HepG2 (cell line): Measurements from ENCODE around the gene CCDC85C. TPM values are rescaled to one million over a fixed set of nuclear protein-coding genes. Genes with fewer than 3 reads are reported as not detected.

Experiments used
- ATAC-seq: fragments of 200-7000 bp; cut with Tn5 transposase; 3 replicates; pipeline ENCODE4 v1.9.1; 2020; ENCODE audit warnings: mild to moderate bottlenecking, moderate library complexity
- BruUV-seq: library from RNA; stranded (reverse); fragments of 400-500 nt; replicated peaks from 2 replicates; lab custom pipeline; 2021; lab: Mats Ljungman, UMichigan
- CTCF ChIA-PET: fragments of 300-600 bp; formaldehyde crosslinking; extraction: SDS; loops from one replicate; lab custom pipeline; 2021; ENCODE audit warnings: low total read pairs, inconsistent platforms, low intra/inter-chr PET ratio; lab: Yijun Ruan, JAX
- POLR2A ChIA-PET: fragments of 350-600 bp; sonication (Branson Sonifier 250); formaldehyde crosslinking; loops from one replicate; lab custom pipeline; 2020; ENCODE audit warnings: antibody characterized with exemption, inconsistent platforms; lab: Yijun Ruan, JAX
- DNase-seq: peaks from one replicate; pipeline ENCODE4 v3.0.0-alpha.2; 2015; ENCODE audit warnings: low spot score
- FAIRE-seq: peaks from 3 replicates; lab custom pipeline; 2011; peaks lifted over from hg19 to GRCh38; lab: Jason Lieb, UNC
- H2AFZ ChIP-seq: one replicate; pipeline ENCODE4 v1.6.1; 2011; ENCODE audit warnings: low read length, inconsistent platforms
- H3K27ac ChIP-seq: fragments of 300-600 bp; 3 replicates; pipeline ENCODE4 v1.8.0; 2011; ENCODE audit warnings: mixed run types, mild to moderate bottlenecking, mixed read lengths, low read length, inconsistent platforms; ENCODE audit not compliant: insufficient read depth; ENCODE audit errors: extremely low read length
- H3K27me3 ChIP-seq, 2 experiments: fragments of 200-600 bp in 1 of 2; 2 replicates in 1 of 2; 3 replicates in 1 of 2; pipeline versions ENCODE4 v1.6.0 to v1.8.0; 2011; ENCODE audit warnings: low read length in 2 of 2, mild to moderate bottlenecking in 2 of 2, moderate library complexity in 2 of 2, inconsistent platforms in 1 of 2; ENCODE audit not compliant: insufficient read depth in 2 of 2, control insufficient read depth in 1 of 2
- H3K36me3 ChIP-seq, 2 experiments: fragments of 200-600 bp in 1 of 2; replicated peaks in 1 of 2; 2 replicates in 1 of 2; 3 replicates in 1 of 2; pipeline versions ENCODE4 v1.5.1 to v1.8.0; 2011; ENCODE audit warnings: low read length in 2 of 2, inconsistent platforms in 1 of 2; ENCODE audit not compliant: insufficient read depth in 2 of 2, control insufficient read depth in 1 of 2
- H3K4me1 ChIP-seq: 2 replicates; pipeline ENCODE4 v1.5.1; 2012; ENCODE audit warnings: low read length, inconsistent platforms; ENCODE audit not compliant: insufficient read depth
- H3K4me2 ChIP-seq: 2 replicates; pipeline ENCODE4 v1.6.0; 2011; ENCODE audit warnings: low read depth, low read length, inconsistent platforms
- H3K4me3 ChIP-seq, 3 experiments: fragments of 200-600 bp in 1 of 3; sonication (generic), shearing (Covaris generic) in 1 of 3; replicated peaks in 1 of 3; 2 replicates each; pipeline ENCODE4 v1.5.1; 2011 to 2016; ENCODE audit warnings: low read length in 3 of 3, inconsistent platforms in 2 of 3, low read depth in 2 of 3, mild to moderate bottlenecking in 2 of 3, control low read depth in 1 of 3, mixed read lengths in 1 of 3; ENCODE audit not compliant: insufficient read depth in 1 of 3
- H3K79me2 ChIP-seq: one replicate; pipeline ENCODE4 v1.6.1; 2011; ENCODE audit warnings: low read length, inconsistent platforms; ENCODE audit not compliant: insufficient read depth
- H3K9ac ChIP-seq: 2 replicates; pipeline ENCODE4 v1.6.0; 2011; ENCODE audit warnings: mild to moderate bottlenecking, low read depth, low read length, inconsistent platforms; ENCODE audit not compliant: insufficient read depth
- H3K9me3 ChIP-seq: 2 replicates; pipeline ENCODE4 v1.5.1; 2012; ENCODE audit warnings: mild to moderate bottlenecking, low read length
- H4K20me1 ChIP-seq: 2 replicates; pipeline ENCODE4 v1.6.0; 2011; ENCODE audit warnings: inconsistent platforms, mild to moderate bottlenecking, low read length, moderate library complexity; ENCODE audit not compliant: insufficient read depth
- FOXA1 ChIP-seq, 2 experiments: fragments of 450-650 bp in 1 of 2; sonication (generic) in 1 of 2; formaldehyde crosslinking in 1 of 2; IDR thresholded peaks; 2 replicates each; pipeline versions ENCODE4 v1.4.0 to v1.6.1; 2016 to 2020; ENCODE audit warnings: missing genetic modification reagents in 1 of 2
- HHEX ChIP-seq: IDR thresholded peaks from 2 replicates; pipeline ENCODE4 v1.6.1; 2016; ENCODE audit warnings: control low read depth
- HIVEP1 ChIP-seq: sonication (generic); formaldehyde crosslinking; IDR thresholded peaks from 2 replicates; pipeline ENCODE4 v1.4.0; 2020; ENCODE audit warnings: mild to moderate bottlenecking, missing genetic modification reagents
- HMG20A ChIP-seq: IDR thresholded peaks from 2 replicates; pipeline ENCODE4 v1.6.1; 2016; ENCODE audit warnings: borderline replicate concordance
- HOXA5 ChIP-seq: sonication (generic); formaldehyde crosslinking; IDR thresholded peaks from 2 replicates; pipeline ENCODE4 v1.4.0; 2020; ENCODE audit warnings: missing genetic modification reagents
- KLF13 ChIP-seq: sonication (generic); formaldehyde crosslinking; IDR thresholded peaks from 2 replicates; pipeline ENCODE4 v1.4.0; 2020; ENCODE audit warnings: mild to moderate bottlenecking, missing genetic modification reagents
- KLF15 ChIP-seq: sonication (generic); formaldehyde crosslinking; IDR thresholded peaks from 2 replicates; pipeline ENCODE4 v1.8.1; 2023; ENCODE audit warnings: borderline replicate concordance, mild to moderate bottlenecking, inconsistent platforms, missing genetic modification reagents, mixed read lengths
- MAFF ChIP-seq: IDR thresholded peaks from 2 replicates; pipeline ENCODE4 v1.6.1; 2011; ENCODE audit warnings: low read depth, low read length, improper control_type of control experiment
- NFE2L2 ChIP-seq: fragments of 150-350 bp; IDR thresholded peaks from 2 replicates; pipeline ENCODE4 v1.6.1; 2014; ENCODE audit warnings: low read length
- TCF12 ChIP-seq, 2 experiments: fragments of 450-650 bp in 1 of 2; sonication (generic) in 1 of 2; formaldehyde crosslinking in 1 of 2; IDR thresholded peaks; 2 replicates each; pipeline versions ENCODE4 v1.6.1 to v1.8.0; 2017 to 2022; ENCODE audit warnings: antibody characterized with exemption in 1 of 2, mild to moderate bottlenecking in 1 of 2, missing genetic modification reagents in 1 of 2, moderate library complexity in 1 of 2
- ZKSCAN5 ChIP-seq: sonication (generic); formaldehyde crosslinking; IDR thresholded peaks from 2 replicates; pipeline ENCODE4 v1.5.1; 2020; ENCODE audit warnings: mild to moderate bottlenecking, missing genetic modification reagents
- ZMYM4 ChIP-seq: sonication (generic); formaldehyde crosslinking; IDR thresholded peaks from 2 replicates; pipeline ENCODE4 v1.8.1; 2023; ENCODE audit warnings: mild to moderate bottlenecking, missing genetic modification reagents
- ZNF20 ChIP-seq: sonication (generic); formaldehyde crosslinking; IDR thresholded peaks from 2 replicates; pipeline ENCODE4 v1.4.0; 2020; ENCODE audit warnings: mild to moderate bottlenecking, moderate library complexity, missing genetic modification reagents
- ZNF253 ChIP-seq: sonication (generic); formaldehyde crosslinking; IDR thresholded peaks from 2 replicates; pipeline ENCODE4 v1.8.0; 2022; ENCODE audit warnings: mild to moderate bottlenecking, missing genetic modification reagents, borderline replicate concordance
- ZNF777 ChIP-seq: sonication (generic); formaldehyde crosslinking; IDR thresholded peaks from 2 replicates; pipeline ENCODE4 v1.4.0; 2020; ENCODE audit warnings: missing genetic modification reagents
- ZSCAN9 ChIP-seq: IDR thresholded peaks from 2 replicates; pipeline ENCODE4 v1.6.1; 2016; ENCODE audit warnings: borderline replicate concordance
- WGBS: methylation state at CpG from one replicate; pipeline ENCODE4 v1.1.6; 2017; ENCODE audit warnings: low lambda C conversion rate; 5-methylcytosine and 5-hydroxymethylcytosine counted together
- in situ Hi-C: cut with HindIII; loops from 2 replicates; pipeline ENCODE4 v1.10.0; 2017; ENCODE audit warnings: low pct_unique_long_range_greater_than_20kb; ENCODE audit not compliant: extremely low pct_ligation_motif_present
- intact Hi-C: fragments of 100-400 bp; cut with micrococcal nuclease; formaldehyde crosslinking; loops from one replicate; pipeline ENCODE4 v1.10.0; 2022; ENCODE audit not compliant: unreplicated experiment
- polyA plus RNA-seq, 8 experiments: library from polyadenylated mRNA; depleted of rRNA in 3 of 8; stranded (reverse) in 7 of 8; unstranded in 1 of 8; fragments of >200 nt; fragmentation: Illumina TruSeq in 4 of 8; extraction: Trizol in 4 of 8; gene quantifications; 2 replicates each; pipeline versions ENCODE4 v1.2.1 to v1.2.3, GENCODE V29; 2011 to 2016; ENCODE audit warnings: low read depth in 4 of 8, missing spikeins in 1 of 8, mixed read lengths in 1 of 8; ENCODE audit not compliant: insufficient read depth in 1 of 8
- total RNA-seq, 5 experiments: library from RNA; depleted of rRNA; stranded (reverse); fragments of >200 nt; fragmentation: Illumina TruSeq; extraction: Trizol; gene quantifications; 2 replicates each; pipeline ENCODE4 v1.2.3, GENCODE V29; 2016; ENCODE audit warnings: low read depth in 1 of 5
- TF ChIP-seq, protein P1 (sequence below): IDR thresholded peaks from 2 replicates; pipeline ENCODE4 v1.6.1; 2016
- TF ChIP-seq, protein P2 (sequence below): sonication (generic); formaldehyde crosslinking; IDR thresholded peaks from 2 replicates; pipeline ENCODE4 v1.4.0; 2020; ENCODE audit warnings: missing genetic modification reagents
- TF ChIP-seq, protein P3 (sequence below): sonication (generic); formaldehyde crosslinking; IDR thresholded peaks from 2 replicates; pipeline ENCODE4 v1.9.0; 2021; ENCODE audit warnings: missing genetic modification reagents, borderline replicate concordance

Gene CCDC85C
- total and polyA plus RNA-seq, 2 of the 13 experiments (the other 11 are each of a cell fraction or from before 2014, with no cell fraction given), result 18.8 to 43.8 TPM

DNA sequence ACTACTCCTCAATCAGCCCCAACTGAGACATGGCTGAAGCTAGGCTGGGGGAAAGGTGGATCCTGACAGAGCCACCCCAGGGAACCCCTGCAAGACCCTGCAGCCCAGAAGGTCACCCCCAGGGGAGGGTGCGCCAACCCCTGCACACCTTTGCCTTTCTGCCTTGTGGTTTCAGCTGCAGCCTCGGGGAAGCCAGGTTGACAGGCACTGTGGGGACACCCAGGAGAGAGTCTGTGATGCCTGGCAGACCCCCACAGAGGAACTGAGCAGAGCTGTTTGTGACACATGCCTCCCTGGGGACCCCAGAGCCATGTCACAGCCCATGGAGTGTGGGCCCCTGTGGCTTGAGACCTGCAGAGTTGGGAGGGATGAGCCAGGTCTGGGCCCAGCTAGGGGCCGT lies 29.1 kb upstream of the CCDC85C start (continued):
- TF ChIP-seq, protein P1, sequence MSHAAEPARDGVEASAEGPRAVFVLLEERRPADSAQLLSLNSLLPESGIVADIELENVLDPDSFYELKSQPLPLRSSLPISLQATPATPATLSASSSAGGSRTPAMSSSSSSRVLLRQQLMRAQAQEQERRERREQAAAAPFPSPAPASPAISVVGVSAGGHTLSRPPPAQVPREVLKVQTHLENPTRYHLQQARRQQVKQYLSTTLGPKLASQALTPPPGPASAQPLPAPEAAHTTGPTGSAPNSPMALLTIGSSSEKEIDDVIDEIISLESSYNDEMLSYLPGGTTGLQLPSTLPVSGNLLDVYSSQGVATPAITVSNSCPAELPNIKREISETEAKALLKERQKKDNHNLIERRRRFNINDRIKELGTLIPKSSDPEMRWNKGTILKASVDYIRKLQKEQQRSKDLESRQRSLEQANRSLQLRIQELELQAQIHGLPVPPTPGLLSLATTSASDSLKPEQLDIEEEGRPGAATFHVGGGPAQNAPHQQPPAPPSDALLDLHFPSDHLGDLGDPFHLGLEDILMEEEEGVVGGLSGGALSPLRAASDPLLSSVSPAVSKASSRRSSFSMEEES (CRISPR knock-in tag), result no peak

DNA sequence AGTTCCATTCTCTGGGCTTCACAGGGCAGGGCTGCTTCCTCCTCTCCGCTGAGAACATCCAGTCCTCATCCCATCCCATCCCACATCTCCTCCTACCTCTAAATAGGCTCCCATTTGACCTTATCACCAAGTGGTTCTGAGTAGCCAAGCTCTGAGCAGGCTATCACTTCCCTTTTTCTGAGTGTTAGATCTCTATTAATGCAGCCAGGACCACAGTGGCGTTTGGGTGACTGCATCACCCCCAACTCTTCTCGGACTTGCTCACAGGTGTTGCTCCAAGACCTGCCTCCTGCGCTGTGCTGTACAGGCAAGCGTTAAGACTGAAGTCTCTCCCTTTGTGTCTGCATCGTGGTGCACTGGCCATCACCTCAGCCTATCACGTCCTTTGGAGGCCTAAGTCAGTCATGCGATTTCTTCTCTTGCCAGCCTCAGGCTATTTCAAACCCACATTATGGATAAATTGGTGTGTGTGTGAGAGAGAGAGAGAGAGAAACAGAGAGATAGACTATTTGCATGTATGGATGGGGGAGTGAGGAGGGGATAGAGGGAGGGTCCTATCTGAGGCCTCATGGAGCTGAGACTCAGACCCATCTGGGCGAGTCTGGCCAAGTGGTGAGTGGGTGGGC lies 28.5 kb upstream of the CCDC85C start:
- in situ Hi-C loops, result loop anchor here (5.0 kb wide), 1 partner anchor 110 kb away; no protein-coding TSS in a partner anchor
- no peak for FAIRE-seq
- no peak overlapping the region for H3K9ac ChIP-seq
- no peaks in the 10 kb centered on the region for H3K9me3 ChIP-seq
- H4K20me1 ChIP-seq, result no peaks in the 10 kb centered on the region
- WGBS, result 52% methylated on average over 9 of the region's 9 CpGs
- no peak overlapping the region for H3K4me3 ChIP-seq
- no peak overlapping the region for H3K27ac ChIP-seq
- H3K36me3 ChIP-seq, result no peaks in the 10 kb centered on the region
- DNase-seq, result no peak
- ChIA-PET POLR2A (no interaction called here), CTCF (no interaction called here)
- intact Hi-C loops, result no loop called here
- peaks cover 16% of the 10 kb centered on the region; the same call in 1 of the 2 replicates for H3K4me1 ChIP-seq
- no TSS peak for BruUV-seq
- H3K27me3 ChIP-seq, result peaks cover 7 to 38% of the 10 kb centered on the region in 2 experiments; a peak in 3 of 5 replicates
- no peak for ATAC-seq
- no peaks in the 10 kb centered on the region for H3K79me2 ChIP-seq
- H2AFZ ChIP-seq, result no peak overlapping the region
- H3K4me2 ChIP-seq, result no peak overlapping the region
- TF ChIP-seq ZNF777 (CRISPR knock-in tag), result no peak
- no peak for TF ChIP-seq KLF15 (CRISPR knock-in tag)
- TF ChIP-seq, protein P2, sequence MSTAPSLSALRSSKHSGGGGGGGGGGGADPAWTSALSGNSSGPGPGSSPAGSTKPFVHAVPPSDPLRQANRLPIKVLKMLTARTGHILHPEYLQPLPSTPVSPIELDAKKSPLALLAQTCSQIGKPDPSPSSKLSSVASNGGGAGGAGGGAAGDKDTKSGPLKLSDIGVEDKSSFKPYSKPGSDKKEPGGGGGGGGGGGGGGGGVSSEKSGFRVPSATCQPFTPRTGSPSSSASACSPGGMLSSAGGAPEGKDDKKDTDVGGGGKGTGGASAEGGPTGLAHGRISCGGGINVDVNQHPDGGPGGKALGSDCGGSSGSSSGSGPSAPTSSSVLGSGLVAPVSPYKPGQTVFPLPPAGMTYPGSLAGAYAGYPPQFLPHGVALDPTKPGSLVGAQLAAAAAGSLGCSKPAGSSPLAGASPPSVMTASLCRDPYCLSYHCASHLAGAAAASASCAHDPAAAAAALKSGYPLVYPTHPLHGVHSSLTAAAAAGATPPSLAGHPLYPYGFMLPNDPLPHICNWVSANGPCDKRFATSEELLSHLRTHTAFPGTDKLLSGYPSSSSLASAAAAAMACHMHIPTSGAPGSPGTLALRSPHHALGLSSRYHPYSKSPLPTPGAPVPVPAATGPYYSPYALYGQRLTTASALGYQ (CRISPR knock-in tag), result no peak
- TF ChIP-seq TCF12 (IDR thresholded peaks at IDR 0.05), result no peak
- TF ChIP-seq TCF12 (CRISPR knock-in tag; IDR thresholded peaks at IDR 0.05), result no peak
- no peak for TF ChIP-seq ZNF20 (CRISPR knock-in tag)
- TF ChIP-seq ZKSCAN5 (CRISPR knock-in tag), result no peak
- no peak for TF ChIP-seq KLF13 (CRISPR knock-in tag)
- TF ChIP-seq HHEX (CRISPR knock-in tag), result no peak
- no peak for TF ChIP-seq NFE2L2
- no peak for TF ChIP-seq ZNF253
- TF ChIP-seq FOXA1 (IDR thresholded peaks at IDR 0.05), result no peak
- TF ChIP-seq FOXA1 (CRISPR knock-in tag; IDR thresholded peaks at IDR 0.05), result no peak
- no peak for TF ChIP-seq ZMYM4 (CRISPR knock-in tag)
- TF ChIP-seq MAFF, result no peak
- TF ChIP-seq HMG20A (CRISPR knock-in tag), result no peak
- no peak for TF ChIP-seq HIVEP1 (CRISPR knock-in tag)
- TF ChIP-seq ZSCAN9, result no peak
- TF ChIP-seq, protein P3, sequence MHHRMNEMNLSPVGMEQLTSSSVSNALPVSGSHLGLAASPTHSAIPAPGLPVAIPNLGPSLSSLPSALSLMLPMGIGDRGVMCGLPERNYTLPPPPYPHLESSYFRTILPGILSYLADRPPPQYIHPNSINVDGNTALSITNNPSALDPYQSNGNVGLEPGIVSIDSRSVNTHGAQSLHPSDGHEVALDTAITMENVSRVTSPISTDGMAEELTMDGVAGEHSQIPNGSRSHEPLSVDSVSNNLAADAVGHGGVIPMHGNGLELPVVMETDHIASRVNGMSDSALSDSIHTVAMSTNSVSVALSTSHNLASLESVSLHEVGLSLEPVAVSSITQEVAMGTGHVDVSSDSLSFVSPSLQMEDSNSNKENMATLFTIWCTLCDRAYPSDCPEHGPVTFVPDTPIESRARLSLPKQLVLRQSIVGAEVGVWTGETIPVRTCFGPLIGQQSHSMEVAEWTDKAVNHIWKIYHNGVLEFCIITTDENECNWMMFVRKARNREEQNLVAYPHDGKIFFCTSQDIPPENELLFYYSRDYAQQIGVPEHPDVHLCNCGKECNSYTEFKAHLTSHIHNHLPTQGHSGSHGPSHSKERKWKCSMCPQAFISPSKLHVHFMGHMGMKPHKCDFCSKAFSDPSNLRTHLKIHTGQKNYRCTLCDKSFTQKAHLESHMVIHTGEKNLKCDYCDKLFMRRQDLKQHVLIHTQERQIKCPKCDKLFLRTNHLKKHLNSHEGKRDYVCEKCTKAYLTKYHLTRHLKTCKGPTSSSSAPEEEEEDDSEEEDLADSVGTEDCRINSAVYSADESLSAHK (CRISPR knock-in tag), result no peak
- no peak for TF ChIP-seq HOXA5 (CRISPR knock-in tag)
